ENCODE data around the gene NEO1.

GRCh38 chr15:73341886-73342600 lies 289.8 kb downstream of the NEO1 start:
- TF ChIP-seq TAF1 (conservative IDR thresholded peaks at IDR 0.05) (no peak), CTCF (IDR thresholded peaks at IDR 0.05; ENCODE audit: low read depth, low read length, missing input control) (no peak), RAD21 (IDR thresholded peaks at IDR 0.05) (no peak), GABPA (IDR thresholded peaks at IDR 0.05 in 1 of 2, conservative IDR thresholded peaks at IDR 0.05 in 1 of 2) (no peak), MAX (IDR thresholded peaks at IDR 0.05) (no peak), ZBTB33 (IDR thresholded peaks at IDR 0.05) (no peak), RXRA (IDR thresholded peaks at IDR 0.05) (no peak)
